NCI-H69 (cell line): Measurements from ENCODE around the gene YY1.

Experiments used
- DNase-seq: peaks from one replicate; lab custom pipeline; 2025; lab: John Stamatoyannopoulos, UW

Gene YY1

DNA sequence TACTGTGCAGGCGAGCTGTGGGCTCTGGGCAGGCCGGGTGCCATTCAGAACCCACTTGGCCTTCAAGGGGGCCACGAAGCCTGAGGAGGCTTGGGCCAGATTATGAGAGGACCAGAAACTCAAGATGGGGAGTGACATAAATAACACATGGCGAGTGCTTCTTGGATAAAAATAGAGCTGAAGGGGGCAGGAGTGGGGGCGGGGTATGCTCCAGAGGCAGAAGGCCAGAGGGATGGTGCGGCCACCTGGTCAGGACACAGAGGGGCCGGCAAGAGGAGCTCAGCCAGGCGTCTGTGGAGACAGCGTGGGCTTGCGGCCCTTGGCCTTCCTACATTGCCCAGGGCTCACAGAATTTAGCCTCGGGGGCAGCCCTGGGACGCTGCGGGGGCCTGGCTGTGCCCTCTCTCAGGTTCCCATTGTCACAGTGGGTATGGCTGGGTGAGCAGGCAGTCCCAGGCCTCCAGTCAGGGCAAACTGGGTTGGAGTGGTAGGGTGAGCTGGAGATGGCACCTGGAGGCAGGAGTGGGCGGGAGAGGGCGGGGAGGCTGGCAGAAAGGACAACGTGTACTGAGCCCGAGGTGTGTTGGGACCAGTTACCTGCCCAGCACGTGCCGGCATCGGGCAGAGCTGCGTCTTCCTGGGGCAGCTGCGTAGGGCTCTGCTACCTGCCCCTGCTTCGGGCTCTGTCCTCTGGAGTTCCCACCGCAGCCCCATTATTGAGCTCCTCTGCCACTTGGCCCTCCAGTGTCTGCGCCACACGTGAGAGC lies 74.7 kb downstream of the YY1 start:
- no peak for DNase-seq

- no peak for DNase-seq
Measured at GRCh38 chr14:100314724-100315123, 75.8 kb downstream of the YY1 start.

DNA sequence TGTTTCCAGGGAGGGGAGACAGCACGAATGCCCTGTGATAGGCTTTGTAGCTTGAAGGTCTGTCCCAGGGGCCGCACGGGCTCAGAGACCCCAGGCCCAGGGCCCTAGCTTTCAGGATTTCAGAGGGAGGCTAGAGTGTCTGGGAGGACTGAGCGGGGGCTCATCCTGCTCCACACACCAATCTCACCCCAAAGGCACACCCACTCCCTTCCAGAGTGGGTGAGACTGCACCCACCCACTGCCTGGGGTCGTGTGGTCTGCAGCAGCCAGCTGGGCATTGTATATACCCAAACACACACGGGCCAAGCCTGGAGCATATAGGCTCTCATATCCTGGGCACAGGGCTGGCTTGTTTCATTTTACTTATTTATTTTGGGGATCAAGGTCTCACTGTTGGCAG lies 78.4 kb downstream of the YY1 start:
- DNase-seq: no peak

GRCh38 chr14:100317912-100318808 lies 79.2 kb downstream of the YY1 start:
- DNase-seq: peak; percentile 40

DNA sequence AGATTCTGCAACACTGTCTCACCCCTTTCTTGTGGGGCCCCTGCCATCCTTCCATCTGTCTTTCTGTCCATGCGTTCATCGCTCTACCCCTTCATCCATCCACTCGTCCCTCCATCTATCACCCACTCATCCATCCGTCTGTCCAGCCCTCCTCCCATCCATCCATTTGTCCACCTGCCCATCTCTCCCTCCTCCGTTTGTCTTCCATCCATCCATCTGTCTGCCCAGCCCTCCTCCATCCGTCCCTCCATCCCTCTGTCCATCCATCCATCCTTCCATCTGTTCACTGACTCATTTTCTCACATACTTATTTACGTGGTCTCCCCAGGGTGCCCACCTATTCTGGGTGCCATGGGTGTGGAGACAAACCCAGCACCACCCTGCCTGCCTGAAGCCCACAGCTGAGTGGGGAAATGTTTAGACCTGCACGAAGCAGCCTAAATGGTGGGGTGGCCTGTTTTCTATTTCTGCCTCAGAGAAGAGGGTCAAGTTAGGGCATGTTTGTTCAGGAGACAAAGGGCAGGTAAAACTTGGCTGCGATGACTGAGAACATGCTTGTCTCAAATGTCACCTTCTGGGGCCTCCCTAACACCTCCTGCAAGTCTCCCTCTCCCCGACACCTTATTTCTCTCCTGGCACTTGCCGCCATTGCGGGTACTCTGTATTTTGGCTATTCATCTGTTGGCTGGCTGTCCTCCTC lies 81.4 kb downstream of the YY1 start:
- DNase-seq: peak; percentile 40

GRCh38 chr14:100321473-100322137 lies 82.7 kb downstream of the YY1 start:
- DNase-seq: peak; percentile 79

DNA sequence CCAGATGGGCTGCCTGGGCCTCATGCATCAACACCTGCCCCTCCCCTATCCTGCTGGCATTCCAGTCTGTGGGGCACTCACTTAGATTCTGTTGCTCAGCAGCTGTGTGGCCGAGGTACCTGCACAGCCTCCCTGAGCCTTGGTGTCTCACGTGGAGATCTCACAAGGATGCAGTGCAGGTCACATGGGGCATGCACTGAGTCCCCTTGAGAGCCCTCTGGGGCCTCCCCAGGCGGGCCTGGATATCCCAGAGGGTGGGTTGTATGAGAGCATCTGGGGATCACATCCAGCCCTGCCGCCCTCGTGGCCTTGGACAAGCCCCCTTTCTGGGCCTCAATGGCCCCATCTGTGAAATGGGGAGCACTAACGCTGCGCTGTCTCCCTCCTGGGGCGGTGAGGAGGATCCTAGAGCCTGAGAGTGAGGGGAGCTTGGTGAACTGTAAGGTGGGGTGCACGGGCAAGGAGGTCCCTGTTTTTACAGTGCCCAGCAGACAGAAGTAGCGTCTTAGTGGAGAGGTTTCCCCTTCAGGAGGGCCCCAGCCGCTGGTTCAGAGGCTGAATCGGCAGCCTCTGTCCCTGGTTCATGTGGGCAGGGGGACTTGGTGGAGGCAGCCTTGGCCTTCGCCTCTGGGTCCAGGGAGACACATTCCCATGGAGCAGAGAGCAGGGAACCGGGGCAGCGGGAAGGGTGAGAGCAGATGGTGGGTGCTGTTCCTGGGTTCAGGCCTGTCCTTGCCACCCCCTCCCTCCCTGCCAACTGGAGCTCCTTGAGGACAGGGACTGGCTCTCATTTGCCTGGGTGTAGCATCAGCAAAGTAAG lies 83.4 kb downstream of the YY1 start:
- no peak for DNase-seq

DNA sequence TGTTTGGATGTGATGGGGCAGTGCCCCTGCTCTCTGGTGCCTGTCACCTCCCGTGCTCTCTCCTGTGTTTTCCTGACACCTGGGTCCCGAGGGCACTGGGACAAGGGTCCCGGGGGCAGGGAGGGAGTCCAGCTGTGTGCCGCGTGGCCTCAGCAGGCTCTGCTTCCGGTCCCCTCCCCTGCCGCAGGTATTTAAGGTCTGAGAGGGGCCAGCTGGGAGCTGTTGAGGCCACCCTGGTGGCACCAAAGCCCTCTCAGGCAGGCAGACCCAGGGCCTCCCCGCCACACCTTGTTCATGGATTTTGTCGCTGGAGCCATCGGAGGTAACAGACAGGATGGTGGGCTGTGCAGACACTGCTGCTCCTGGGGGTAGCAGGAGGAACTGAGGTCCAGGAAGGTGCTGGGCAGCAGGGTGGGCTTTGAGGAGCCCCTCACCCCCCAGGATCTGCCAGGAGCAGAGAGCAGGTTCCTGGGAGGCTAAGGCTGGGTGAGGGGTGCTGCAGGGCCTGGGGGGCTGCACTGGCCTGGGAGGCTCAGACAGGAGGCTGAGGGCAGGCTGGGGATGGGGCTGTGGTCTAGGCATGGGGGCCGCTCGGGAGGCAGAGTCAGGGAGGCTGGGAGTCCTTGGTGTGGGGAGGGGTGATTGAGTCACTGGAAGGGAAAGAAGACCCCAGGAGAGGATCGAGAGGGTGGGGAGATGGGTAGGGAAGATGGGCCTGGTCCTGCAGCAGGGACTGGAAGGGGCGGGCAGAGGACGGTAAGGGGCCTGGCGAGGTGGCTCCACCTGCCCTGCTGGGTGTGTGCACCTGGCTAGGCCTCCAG lies 84.4 kb downstream of the YY1 start, which contains the start of gene SLC25A47:
TSS of gene SLC25A47 (plus strand) at position 219 of the 821 bp plus-strand sequence. CDS start at position 295, 76 bp downstream.
- no peak for DNase-seq

DNA sequence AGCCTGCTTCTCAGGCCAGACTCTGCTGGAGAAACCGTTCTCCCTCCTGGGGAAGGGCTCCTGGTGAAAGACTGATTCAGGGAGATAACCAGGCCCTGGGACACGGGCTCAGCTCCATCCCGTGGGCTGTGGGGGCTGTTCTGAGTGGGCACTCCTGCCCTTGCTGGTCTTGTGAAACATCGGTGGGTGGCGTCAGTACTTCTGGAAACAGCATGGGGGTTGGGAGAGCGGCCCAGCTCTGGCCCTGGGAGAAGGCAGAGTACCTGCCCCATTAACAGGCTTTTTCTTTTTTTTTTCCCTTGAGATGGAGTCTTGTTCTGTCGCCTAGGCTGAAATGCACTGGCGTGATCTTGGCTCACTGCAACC lies 85.0 kb downstream of the YY1 start:
- DNase-seq: no peak

GRCh38 chr14:100325231-100325632 lies 86.3 kb downstream of the YY1 start:
- no peak for DNase-seq

- peak; percentile 33 for DNase-seq
Measured at GRCh38 chr14:100325958-100326357, 87.0 kb downstream of the YY1 start.

DNA sequence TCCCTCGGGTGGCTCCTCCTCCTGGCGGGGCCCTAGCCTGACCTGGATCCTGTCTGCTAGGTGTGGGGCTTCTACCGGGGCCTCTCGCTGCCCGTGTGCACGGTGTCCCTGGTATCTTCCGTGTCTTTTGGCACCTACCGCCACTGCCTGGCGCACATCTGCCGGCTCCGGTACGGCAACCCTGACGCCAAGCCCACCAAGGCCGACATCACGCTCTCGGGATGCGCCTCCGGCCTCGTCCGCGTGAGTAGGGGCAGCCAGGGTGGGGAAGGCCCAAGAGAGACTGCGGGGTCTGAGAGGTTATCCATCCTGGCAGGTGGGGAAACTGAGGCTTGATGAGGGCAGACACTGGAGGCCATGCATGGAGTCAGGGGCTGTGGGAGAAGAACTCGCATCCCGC lies 88.2 kb downstream of the YY1 start:
- no peak for DNase-seq

DNA sequence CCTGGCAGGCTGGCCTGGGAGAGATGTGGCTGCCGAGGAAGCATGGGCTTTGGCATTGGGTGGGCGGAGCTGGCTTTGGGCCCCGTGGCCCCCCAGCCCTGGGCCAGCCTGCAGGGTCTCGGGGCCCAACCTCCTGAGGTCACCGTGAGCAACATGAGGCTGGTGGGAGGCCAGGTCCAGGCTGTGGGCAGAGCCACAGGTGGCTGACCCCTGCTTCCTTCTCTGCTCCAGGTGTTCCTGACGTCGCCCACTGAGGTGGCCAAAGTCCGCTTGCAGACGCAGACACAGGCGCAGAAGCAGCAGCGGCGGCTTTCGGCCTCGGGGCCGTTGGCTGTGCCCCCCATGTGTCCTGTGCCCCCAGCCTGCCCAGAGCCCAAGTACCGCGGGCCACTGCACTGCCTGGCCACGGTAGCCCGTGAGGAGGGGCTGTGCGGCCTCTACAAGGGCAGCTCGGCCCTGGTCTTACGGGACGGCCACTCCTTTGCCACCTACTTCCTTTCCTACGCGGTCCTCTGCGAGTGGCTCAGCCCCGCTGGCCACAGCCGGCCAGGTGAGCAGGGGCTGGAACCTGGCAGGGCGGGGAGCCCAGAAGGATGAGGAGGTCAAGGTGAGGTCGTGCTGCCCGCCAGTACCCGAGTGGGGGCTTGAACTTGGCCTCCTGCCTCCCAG lies 89.7 kb downstream of the YY1 start:
- DNase-seq: no peak

DNA sequence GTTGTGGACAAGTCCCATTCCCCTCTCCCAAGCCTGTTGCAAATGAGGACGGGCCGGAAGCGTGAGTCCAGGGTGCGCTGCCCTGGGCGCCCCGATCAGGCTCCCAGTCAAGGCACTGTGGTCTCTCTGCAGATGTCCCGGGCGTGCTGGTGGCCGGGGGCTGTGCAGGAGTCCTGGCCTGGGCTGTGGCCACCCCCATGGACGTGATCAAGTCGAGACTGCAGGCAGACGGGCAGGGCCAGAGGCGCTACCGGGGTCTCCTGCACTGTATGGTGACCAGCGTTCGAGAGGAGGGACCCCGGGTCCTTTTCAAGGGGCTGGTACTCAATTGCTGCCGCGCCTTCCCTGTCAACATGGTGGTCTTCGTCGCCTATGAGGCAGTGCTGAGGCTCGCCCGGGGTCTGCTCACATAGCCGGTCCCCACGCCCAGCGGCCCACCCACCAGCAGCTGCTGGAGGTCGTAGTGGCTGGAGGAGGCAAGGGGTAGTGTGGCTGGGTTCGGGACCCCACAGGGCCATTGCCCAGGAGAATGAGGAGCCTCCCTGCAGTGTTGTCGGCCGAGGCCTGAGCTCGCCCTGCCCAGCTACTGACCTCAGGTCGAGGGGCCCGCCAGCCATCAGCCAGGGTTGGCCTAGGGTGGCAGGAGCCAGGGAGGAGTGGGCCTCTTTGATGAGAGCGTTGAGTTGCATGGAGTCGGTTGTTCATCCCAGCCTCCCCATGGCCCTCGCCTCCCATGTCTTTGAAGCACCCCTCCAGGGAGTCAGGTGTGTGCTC lies 90.5 kb downstream of the YY1 start:
- DNase-seq: no peak

DNA sequence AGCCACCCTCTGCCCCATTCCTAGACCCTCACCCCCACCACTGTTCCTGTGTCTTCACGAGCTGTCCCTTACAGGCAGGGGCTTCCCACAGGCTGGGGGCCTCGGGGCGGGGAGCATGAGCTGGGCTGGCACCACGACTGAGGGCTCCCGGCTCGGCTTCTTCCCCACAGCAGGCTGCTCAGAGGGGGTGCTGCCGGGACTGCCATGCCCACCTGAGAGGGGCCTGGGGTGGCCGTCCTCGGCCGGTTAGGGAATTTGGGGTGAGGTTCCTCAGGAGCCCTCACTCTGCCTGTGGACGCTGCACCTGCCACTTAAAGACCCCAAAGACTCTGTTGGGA lies 91.0 kb downstream of the YY1 start:
- no peak for DNase-seq

- peak; percentile 33 for DNase-seq
Measured at GRCh38 chr14:100330388-100330931, 91.5 kb downstream of the YY1 start.

DNA sequence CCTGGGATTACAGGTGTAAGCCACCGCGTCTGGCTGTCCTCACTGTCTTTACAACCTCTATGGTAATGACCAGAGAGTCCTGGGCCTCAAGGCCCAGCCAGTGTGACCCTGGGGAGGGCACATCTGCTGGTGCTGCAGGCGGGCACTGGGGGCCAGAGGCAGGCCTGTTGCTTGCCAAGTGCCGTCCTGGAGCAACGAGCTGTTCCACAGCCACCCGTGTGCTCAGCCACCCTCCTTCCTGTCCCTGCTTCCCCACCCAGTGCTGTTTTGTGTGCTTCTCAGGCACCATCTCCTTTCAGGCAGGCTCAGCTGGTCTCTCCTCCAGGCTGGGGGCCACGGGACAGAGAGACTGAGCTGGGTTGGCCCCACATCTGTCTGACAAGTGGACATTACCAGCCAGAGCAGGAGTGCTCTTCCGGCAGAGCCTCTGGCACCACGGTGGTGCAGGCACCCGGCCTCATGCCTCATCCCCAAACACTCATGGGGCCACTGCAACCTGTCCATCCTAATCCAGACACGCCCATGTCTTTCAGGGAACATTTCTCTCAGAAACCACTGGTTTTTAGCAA lies 93.2 kb downstream of the YY1 start:
- no peak for DNase-seq
